T47D (cell line): ENCODE data around the gene GSG1L.

Experiments used
- DNase-seq, 2 experiments: peaks; one replicate each; pipeline versions ENCODE4 v3.0.0 to v3.0.0-alpha.2; 2011 to 2012; ENCODE audit warnings: low read depth in 1 of 2, low spot score in 1 of 2
- JUND ChIP-seq: IDR thresholded peaks from 2 replicates; pipeline ENCODE4 v1.6.1; 2012; ENCODE audit warnings: low read depth
- in situ Hi-C: cut with HindIII; loops from 2 replicates; pipeline ENCODE4 v1.10.0; 2016; ENCODE audit warnings: low sequenced_read_pairs, low pct_unique_long_range_greater_than_20kb

Gene GSG1L

DNA sequence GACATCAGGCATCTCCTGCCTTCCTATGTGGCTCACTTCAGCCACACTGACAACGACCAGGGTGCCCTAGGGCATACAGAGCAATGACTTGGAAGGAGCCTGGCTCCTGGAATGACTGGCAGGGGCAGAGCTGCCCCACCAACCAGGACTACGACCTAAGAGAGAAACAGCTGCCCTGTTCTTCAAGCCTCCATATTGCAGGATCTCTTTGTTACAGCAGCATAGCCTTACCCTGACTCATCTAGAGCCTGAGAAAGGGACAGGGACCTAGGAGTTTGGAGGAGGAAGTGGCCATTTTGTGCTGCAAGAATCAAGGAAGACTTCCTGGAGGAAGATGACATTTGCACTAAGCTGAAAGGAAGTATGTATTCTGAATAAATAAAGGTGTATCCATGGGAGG lies 49.6 kb downstream of the GSG1L start:
- no peak for TF ChIP-seq JUND
- in situ Hi-C loops, result no loop called here
- no peak for DNase-seq

DNA sequence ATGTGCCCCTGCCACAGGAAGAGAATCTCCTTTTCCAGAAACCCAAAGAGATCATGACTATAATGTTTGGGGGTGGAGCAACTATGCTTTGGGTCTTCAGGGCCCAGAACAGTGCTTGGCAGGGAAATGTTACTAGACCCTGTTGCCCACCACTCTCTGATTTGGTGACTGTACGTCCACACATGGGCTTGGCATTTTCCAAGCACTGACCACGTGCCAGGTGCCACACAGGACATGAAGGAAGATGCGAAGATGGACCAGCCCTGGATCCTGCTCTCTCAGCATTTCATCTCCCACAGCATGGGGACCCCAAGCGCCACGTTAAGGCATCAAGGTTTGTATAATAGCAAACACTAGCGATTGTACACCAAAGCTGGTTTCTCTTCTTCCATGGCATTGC lies 50.1 kb downstream of the GSG1L start:
- in situ Hi-C loops, result no loop called here
- no peak for TF ChIP-seq JUND
- DNase-seq, result no peak

DNA sequence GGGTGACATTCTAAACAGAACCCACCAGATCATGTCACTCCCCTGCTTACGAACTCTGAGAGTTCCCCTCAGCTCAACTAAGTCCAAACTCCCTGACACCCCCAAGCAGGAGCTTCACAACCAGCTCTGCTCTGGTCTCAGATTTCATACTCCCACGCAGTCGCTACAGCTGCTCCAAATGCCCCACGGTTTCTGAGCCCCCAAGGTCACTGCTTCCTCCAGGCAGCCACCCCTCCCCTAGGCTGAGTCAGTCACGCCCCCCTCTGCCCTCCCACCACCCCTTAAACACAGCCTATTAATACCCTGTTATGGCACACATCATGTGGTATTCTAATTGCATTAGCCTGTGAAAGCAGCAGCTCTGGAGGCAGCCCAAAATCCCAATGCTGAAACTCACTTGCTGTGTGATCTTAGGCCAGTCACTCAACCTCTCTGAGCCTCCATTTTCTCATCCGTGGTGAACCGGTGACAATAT lies 51.5 kb downstream of the GSG1L start:
- in situ Hi-C loops, result no loop called here
- DNase-seq, result no peak
- no peak for TF ChIP-seq JUND

DNA sequence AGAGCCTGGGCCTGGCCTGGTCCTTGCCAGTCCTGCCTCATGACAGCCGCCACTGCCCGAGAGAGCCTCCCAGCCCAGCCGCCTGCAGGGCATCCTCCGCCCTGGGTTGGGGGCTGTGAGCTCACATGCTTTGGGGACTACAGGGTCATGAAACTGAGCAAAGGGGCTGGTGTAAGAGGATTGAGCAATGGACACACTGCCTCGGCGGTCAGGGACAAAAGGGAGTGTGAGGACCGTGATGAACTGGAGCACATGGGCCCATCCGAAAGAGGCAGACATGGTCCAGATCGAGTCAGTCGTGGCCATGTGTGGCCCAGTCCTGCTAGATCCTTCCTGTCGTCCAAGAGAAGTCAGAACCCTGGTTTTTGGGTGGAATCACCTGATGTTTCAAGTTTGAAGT lies 52.3 kb downstream of the GSG1L start:
- no peak for TF ChIP-seq JUND
- in situ Hi-C loops, result no loop called here
- no peak for DNase-seq

DNA sequence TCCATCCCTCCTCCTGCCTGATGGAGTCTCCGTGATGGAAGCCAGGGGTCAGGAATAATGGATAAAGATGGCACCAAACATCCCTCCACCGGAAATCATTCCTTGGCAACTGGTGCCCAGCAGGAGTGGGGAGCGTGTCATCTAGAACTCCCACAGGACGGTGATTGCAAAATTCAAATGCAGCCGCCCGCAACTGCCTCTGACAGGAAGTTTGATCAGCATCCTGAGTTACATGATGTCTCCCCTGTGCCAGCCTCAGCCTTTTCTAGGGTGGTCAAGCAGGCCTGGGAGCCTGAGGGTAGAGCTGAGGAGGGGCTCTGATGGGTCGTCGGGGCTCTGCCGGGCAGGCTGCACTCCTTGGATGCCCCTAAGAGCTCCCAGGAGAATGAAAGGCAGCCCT lies 52.8 kb downstream of the GSG1L start:
- no peak for DNase-seq
- TF ChIP-seq JUND, result no peak
- in situ Hi-C loops, result no loop called here

DNA sequence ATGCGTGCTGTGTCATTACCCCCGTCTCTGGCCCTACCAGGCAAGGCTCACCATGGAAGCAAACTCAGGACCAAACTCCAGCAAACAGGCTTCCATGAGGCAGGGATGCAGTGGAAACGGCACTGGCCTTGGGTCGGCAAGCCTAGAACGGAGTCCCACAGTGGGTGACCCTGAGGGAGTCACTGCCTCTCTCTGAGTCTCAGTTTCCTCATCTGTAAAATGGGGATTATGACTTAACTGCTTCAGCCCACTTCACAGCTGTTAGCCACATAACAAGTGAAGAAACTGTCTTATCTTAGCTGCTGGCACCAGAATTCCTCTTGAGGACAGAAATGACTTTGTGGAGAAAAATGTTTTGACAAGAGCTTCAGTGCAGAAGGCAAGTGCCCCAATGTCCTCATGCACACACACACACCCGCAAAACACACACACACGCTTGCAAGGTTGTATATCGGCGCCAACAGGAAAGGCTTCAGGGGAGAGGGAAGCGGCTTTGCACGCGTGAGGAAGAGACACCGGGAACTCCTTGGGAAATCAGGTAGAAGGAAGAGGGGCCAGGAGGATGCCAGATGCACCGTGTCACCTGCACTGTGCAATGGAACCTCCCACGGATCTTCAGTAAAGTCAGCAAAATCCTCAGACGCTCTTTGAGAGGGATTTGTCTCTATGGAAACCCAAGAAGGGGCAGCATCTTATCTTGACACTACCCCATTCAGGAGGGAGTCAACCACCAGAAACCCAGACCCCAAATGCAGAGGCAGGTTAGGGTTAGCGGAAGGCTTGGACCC lies 53.7 kb downstream of the GSG1L start:
- DNase-seq, result no peak
- in situ Hi-C loops, result no loop called here
- TF ChIP-seq JUND, result no peak

DNA sequence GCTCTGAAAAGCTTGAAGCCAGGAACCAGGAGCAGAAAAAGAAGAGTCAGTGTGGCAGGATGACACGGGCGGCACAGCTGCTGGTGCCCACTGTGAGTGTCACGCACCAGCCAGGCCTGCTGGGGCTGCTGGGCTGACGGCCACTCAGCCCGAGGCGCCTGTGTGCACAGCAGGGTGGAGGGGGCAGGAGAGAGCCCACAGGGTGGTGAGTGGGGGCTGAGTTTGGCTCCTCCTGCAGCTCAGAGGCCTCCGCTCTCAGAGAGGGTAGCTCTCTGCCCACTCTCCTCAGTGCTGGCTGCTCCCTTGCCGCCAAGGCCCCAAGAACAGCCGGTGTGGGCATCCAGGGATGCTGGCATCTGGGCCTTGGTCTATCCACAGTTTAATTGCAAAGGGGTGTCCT lies 59.6 kb downstream of the GSG1L start:
- DNase-seq, result no peak
- in situ Hi-C loops, result no loop called here
- no peak for TF ChIP-seq JUND

DNA sequence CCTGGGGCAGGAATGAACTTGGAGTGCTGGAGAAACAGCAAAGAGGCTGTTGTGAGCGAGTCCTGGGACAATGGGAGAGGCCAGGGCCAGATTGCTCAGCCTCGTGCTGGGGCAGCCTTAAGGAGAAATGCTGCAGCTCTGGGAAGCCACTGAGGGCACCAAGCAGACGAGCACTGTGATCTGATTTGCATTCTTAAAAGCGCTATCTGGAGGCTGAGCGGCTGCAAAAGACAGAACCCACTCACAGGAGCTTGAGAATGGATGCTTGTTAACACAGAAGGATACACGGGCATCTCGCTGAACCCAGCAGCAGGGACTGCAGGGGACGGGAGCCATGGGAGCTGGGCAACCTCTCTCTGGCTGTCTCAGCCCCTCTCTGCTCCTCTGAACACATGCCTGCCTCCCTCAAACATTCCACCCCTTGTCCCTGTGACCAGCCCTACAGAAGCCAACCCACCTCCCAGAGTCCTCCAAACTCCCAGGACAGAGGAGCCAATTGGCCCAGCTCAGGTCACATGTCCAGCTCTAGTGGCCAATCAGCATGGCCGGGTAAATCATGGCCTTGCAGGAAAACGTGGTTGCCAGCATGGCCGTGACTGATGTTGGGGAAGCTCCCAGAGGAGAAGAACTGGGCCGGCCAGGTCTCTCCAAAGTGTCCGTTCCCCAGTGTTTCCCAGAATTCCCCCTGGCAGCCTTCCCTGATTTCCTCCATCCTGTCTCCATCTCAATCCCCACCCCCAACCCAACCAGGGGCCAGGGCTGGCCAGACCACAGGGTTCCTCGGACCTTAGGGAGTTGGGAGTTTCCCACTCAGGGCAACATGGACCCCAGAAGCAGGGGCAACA lies 60.3 kb downstream of the GSG1L start:
- no peak for DNase-seq
- in situ Hi-C loops, result no loop called here
- no peak for TF ChIP-seq JUND

DNA sequence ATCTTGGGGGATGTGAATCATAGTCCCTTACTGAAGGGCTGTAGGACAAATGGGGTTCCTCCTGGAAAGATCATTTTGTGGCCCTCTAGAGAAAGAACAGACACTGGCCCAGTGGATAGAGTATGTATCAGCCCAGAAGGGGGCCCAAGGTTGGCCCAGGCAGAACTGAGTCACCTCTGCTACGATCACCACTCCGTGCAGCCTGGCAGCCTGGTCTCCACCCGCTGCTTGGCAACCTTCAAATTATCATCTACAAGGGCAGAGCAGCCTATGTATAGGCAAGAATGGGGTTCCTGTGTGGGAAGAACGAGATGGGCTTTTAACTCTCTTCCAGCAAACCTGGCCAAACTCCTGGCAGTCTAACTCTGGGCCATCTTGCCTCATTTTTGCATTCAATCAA lies 61.9 kb downstream of the GSG1L start:
- no peak for TF ChIP-seq JUND
- no peak for DNase-seq
- in situ Hi-C loops, result no loop called here

DNA sequence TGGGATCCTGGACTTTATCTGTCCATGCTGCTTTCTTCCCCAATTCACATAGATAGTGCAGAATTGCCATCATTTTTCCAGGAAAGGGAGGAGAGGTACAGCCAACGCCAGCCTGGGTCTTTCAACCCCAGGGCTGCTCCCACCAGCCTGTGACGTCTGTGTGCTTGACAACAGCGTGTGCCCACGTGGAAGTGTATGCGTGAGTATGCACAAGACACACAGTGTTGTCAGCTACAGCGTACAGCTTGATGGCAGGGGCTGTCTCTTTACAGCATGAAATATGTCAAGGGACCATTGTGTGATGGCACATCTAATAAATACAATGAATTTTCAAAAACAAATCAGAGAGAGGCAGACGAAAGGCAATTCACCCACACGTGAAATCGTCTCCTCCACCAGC lies 62.3 kb downstream of the GSG1L start:
- in situ Hi-C loops, result no loop called here

DNA sequence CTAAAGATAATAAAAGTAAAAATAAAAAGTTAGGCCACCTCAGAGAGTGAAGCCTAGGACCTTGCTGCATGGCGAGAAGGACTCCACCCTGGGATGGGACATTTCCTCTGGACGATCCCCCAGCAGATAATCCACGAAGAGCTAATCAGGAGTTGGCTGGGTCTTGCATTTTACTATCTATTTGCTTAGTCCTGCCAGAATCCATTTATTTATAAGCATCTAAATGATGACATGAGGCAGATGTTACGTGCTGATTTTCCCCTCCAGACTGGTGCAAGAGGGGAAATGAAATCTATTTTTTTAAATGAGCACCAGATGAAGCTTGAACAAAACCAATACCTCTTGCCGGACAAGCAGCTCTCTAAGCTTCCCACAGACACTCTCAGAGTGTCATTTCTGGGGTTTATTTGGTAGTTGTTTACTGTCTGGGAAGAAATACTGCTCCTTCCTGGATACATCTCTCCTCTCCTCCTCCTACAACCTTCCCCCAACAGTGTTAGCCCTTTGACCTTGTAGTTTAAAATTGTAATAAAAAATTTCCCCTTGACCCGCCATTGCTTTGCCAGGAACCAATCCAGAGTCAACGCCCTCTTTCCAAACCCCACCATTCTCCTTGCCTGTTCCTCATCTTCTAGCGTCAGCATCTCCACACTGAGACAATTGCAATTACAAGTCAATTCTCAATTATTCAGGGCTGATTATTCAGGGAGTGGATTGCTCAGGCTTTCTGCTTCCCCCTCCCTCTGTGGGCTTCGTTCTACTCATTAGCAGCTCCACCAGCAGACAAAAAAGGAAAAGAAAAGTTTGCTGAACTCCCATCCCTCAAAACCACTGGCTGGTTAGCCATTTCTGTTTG lies 63.0 kb downstream of the GSG1L start:
- no peak for TF ChIP-seq JUND
- no peak for DNase-seq
- in situ Hi-C loops, result no loop called here

More for the DNA sequence above, 62.3 kb downstream of the GSG1L start:
- no peak for DNase-seq
- TF ChIP-seq JUND, result no peak

DNA sequence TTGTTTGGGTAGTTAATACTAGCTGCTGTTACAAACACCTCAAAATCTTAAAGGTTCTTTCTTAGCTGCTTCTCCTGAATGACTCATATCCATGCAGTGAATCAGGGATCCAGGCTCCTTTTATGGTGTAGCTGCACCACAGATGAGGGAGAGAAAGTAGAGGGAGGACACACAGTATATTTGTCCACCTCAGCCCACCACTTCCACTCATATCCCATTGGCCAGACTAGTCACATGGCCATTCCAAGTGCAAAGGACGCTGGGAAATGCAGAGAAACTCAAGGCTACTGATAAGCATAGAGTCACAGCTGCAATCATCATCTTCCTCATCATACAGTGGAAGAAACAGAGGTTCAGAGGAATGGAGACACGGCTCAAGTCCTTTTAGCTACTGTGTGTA lies 63.8 kb downstream of the GSG1L start:
- no peak for TF ChIP-seq JUND
- in situ Hi-C loops, result no loop called here
- DNase-seq, result no peak
